HG03045 (cell line): ENCODE results near the gene KPNA1.

ENCODE experiments used
- ATAC-seq: cut with Tn5 transposase; IDR thresholded peaks from one replicate; pipeline ENCODE4 v1.9.1; 2021; ENCODE audit warnings: mild to moderate bottlenecking, moderate library complexity; ENCODE audit not compliant: unreplicated experiment

Gene KPNA1

GRCh38 chr3:122389197-122389596, 125.5 kb downstream of the KPNA1 start:
- ATAC-seq, result no peak

GRCh38 chr3:122387709-122388108, 127.0 kb downstream of the KPNA1 start:
- no peak for ATAC-seq

GRCh38 chr3:122383771-122384697, 130.7 kb downstream of the KPNA1 start, which contains the start of gene FAM162A:
Gene FAM162A, plus strand, starts transcription at chr3:122384182. Its CDS starts 84 bp downstream, at chr3:122384266.
- ATAC-seq, result peak; percentile 95

GRCh38 chr3:122382888-122383666, 131.7 kb downstream of the KPNA1 start, which contains the start of gene MIX23:
Gene MIX23, minus strand, starts transcription at chr3:122383231. Its CDS starts 7 bp downstream, at chr3:122383224.
- peak; percentile 42 for ATAC-seq

- ATAC-seq, result no peak
These were observed 136.8 kb downstream of the KPNA1 start for GRCh38 chr3:122377975-122378374.

GRCh38 chr3:122374034-122374433, 140.7 kb downstream of the KPNA1 start:
- no peak for ATAC-seq
